Chondrocyte (in vitro differentiated cells): ENCODE results near the gene C15orf62. TPM values are rescaled to one million over a fixed set of nuclear protein-coding genes. Genes with fewer than 3 reads are reported as not detected.

Experiments used
- DNase-seq: peaks from one replicate; pipeline ENCODE4 v3.0.0; 2021; ENCODE audit warnings: mixed read lengths, low spot score
- H3K27ac Mint-ChIP-seq: one replicate; pipeline ENCODE4 v1.8.0; 2021; ENCODE audit warnings: mild to moderate bottlenecking, moderate library complexity, mixed read lengths; ENCODE audit not compliant: unreplicated experiment
- H3K27me3 Mint-ChIP-seq: 2 replicates; pipeline ENCODE4 v1.8.0; 2021; ENCODE audit warnings: low read depth, mixed read lengths
- H3K36me3 Mint-ChIP-seq: 2 replicates; pipeline ENCODE4 v1.8.0; 2021; ENCODE audit warnings: low read depth, mixed read lengths
- H3K4me1 Mint-ChIP-seq: 2 replicates; pipeline ENCODE4 v1.8.0; 2021; ENCODE audit warnings: low read depth, mild to moderate bottlenecking, mixed read lengths
- H3K4me3 Mint-ChIP-seq: one replicate; pipeline ENCODE4 v1.8.0; 2021; ENCODE audit warnings: mild to moderate bottlenecking, moderate library complexity, mixed read lengths; ENCODE audit not compliant: unreplicated experiment
- H3K9me3 Mint-ChIP-seq: 2 replicates; pipeline ENCODE4 v1.8.0; 2021; ENCODE audit warnings: low read depth, mixed read lengths
- total RNA-seq: library from RNA; stranded (reverse); gene quantifications from 3 replicates; pipeline ENCODE4 v1.2.1, GENCODE V29; 2021
- TF ChIP-seq, protein P1 (sequence below): fragments of 200-600 bp; sonication (generic); IDR thresholded peaks from 2 replicates; pipeline ENCODE4 v1.5.0; 2021; ENCODE audit warnings: antibody characterized with exemption, mild to moderate bottlenecking, moderate library complexity

Gene C15orf62
- total RNA-seq, 1 donor from 2014 or later, result 0.12 TPM

DNA sequence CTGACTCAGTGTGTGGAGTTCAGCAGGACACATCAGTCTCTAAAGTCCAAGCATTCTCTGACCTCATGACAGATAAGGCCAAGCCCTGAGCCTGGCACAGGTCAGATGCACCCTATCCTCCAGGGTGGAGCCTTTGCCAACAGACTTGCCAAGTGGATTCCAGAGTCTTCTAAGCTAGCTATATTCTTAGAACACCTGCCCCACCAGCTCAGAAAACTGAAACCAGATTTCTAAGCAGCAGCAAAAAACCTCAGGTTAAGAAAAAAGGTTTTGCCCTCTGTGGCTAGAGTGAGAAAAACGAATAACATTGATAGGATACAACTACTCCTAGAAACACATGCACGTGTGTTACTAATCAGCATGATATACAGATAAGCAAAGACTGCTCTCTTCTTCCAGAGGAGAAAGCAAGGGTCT, 26.3 kb upstream of the C15orf62 start:
- Mint-ChIP-seq H3K36me3 (peaks cover 16% of the 10 kb centered on the region), H3K4me3 (no peak overlapping the region), H3K27ac (peak overlapping the region; percentile 45), H3K9me3 (no peaks in the 10 kb centered on the region), H3K27me3 (no peaks in the 10 kb centered on the region), H3K4me1 (peaks cover 7% of the 10 kb centered on the region)
- TF ChIP-seq, protein P1, sequence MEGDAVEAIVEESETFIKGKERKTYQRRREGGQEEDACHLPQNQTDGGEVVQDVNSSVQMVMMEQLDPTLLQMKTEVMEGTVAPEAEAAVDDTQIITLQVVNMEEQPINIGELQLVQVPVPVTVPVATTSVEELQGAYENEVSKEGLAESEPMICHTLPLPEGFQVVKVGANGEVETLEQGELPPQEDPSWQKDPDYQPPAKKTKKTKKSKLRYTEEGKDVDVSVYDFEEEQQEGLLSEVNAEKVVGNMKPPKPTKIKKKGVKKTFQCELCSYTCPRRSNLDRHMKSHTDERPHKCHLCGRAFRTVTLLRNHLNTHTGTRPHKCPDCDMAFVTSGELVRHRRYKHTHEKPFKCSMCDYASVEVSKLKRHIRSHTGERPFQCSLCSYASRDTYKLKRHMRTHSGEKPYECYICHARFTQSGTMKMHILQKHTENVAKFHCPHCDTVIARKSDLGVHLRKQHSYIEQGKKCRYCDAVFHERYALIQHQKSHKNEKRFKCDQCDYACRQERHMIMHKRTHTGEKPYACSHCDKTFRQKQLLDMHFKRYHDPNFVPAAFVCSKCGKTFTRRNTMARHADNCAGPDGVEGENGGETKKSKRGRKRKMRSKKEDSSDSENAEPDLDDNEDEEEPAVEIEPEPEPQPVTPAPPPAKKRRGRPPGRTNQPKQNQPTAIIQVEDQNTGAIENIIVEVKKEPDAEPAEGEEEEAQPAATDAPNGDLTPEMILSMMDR, result no peak
- no peak for DNase-seq

DNA sequence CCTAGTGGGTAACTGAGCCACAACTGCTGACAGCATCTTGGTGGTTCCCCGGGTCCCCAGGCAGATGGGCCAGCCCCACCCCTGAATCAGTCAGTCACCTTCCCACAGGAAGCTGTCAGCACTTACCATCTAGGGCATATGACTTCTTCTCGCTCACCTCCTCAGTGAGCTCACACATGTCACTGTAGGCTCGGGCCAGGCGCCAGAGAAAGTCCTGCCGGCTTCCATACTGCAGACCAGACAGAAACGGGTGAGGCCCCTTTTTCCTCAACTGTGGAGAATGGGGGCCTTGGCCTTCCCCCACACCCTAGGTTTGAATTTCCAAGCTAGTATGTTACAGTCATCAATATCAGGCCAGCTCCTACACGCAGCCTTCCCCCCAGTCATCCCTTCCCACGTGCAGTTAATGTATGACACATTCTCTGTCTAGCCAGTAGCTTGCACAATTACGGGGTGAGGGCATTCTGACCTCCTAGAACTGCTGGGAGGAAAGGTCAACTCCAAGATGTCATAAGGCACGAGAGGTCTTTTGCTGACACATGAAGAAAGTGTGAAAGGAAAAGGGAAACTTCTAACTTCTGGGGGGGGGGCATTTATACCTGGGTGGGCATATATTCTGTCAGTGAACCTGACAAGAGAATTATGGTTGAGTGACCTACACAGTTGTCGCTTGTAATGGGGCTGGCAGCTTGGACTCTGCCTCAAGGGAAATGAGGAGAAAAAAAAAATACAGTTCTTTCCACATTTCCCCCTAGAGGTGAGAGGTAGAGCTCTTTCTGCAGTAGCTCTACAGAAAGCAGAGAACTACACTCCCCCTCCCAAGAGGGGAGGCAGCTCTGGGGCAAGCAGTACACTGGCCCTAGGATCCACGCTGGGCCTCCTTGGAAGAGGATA, 25.6 kb upstream of the C15orf62 start:
- H3K36me3 Mint-ChIP-seq, result peaks cover 16% of the 10 kb centered on the region
- H3K4me3 Mint-ChIP-seq, result no peak overlapping the region
- peaks cover 7% of the 10 kb centered on the region for H3K4me1 Mint-ChIP-seq
- H3K27me3 Mint-ChIP-seq, result no peaks in the 10 kb centered on the region
- peak overlapping the region; percentile 45 for H3K27ac Mint-ChIP-seq
- H3K9me3 Mint-ChIP-seq, result no peaks in the 10 kb centered on the region
- no peak for DNase-seq
- TF ChIP-seq, protein P1, result no peak

DNA sequence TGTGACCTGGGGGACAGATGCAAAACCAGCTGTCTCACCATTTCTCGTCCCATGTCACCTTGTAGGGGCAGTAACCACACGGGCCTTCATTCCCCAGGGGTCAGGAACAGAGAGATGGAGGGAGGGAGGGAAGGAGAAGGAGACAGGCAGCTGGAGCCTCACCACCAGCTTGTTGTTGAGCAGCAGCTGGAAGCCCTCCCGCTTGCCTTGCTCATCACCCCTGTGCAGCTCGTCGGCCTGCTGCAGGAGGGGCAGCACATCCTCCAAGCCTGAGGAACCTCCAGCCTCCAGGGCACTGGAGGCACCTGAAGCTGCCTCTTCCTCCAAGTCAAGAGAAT, 25.0 kb upstream of the C15orf62 start:
- H3K4me1 Mint-ChIP-seq, result peaks cover 7% of the 10 kb centered on the region
- no peak overlapping the region for H3K27ac Mint-ChIP-seq
- TF ChIP-seq, protein P1, result no peak
- H3K27me3 Mint-ChIP-seq, result no peaks in the 10 kb centered on the region
- no peaks in the 10 kb centered on the region for H3K9me3 Mint-ChIP-seq
- no peak overlapping the region for H3K4me3 Mint-ChIP-seq
- no peak for DNase-seq
- H3K36me3 Mint-ChIP-seq, result peaks cover 15% of the 10 kb centered on the region

DNA sequence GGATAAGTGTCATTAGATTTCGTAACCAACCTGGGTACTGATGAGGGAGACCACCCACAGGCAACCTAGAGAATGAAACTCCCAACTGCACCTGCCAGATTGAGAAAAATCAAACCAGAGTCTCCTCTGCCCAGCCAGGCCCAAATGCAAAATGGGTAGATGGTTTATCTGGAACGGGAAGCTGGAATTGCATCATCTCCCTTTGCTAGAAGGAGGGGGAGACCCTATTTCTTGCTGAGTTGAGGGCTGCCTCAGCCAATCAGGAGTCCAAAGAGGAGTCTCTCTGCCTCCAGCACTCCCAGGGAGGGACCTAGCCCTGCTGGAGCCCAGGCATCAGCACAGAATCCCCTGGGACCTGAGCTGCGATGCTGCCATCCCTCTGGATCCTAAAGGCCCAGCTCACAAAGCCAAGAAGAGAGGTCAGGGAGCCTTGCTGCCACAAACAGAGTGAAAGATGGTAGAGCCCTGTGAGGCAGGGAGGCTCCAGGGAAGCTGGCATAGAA, 22.8 kb upstream of the C15orf62 start:
- no peaks in the 10 kb centered on the region for H3K9me3 Mint-ChIP-seq
- no peaks in the 10 kb centered on the region for H3K27me3 Mint-ChIP-seq
- no peak overlapping the region for H3K4me3 Mint-ChIP-seq
- H3K36me3 Mint-ChIP-seq, result peaks cover 15% of the 10 kb centered on the region
- TF ChIP-seq, protein P1, result no peak
- H3K27ac Mint-ChIP-seq, result peak overlapping the region; percentile 45
- no peak for DNase-seq
- peaks cover 7% of the 10 kb centered on the region for H3K4me1 Mint-ChIP-seq

DNA sequence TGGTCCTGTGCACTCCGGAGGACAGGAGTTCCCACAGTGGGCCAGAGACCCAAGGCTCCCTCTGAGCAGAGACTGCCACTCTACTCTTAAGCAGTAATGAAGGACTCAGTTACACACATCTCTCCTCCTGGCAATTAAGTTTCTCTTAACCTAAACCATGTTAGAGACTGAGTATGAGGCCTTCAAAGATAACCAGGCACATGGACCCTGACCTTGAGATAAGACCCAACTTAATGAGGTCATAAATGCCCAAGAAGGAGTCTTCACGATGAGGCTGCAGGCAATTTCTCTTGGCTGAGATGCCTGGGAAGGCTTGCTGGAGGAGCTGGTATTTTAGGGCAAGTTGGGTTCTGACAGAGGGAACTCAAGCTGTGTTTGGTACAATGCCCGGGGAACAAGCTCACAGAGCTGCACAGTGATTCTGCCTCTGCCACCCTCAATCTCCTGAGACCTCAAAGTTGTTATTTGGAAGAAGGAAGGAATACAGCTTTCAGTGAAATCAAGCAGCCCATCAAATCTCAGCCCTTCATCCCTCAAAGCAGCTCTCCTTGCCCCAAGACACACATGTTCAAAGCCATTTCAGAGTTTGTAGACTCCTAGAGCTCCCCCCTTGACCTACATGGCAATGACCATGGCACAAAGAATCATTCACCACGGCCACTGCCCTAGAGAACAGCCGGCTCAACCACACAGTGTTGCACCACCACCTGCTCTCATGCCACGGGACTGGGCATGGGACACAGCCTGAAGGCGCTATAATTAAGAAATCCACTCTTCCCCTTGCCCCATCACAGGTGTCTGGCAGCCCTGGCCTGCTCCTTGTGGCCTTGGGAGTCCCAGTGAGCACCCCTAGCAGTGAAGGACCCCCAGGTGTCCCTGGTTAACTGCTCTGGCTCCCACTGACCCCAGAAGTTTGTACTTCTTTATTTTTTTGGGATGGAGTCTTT, 21.8 kb upstream of the C15orf62 start:
- H3K27me3 Mint-ChIP-seq, result no peaks in the 10 kb centered on the region
- no peak overlapping the region for H3K27ac Mint-ChIP-seq
- H3K36me3 Mint-ChIP-seq, result peaks cover 13% of the 10 kb centered on the region
- no peaks in the 10 kb centered on the region for H3K9me3 Mint-ChIP-seq
- peaks cover 12% of the 10 kb centered on the region for H3K4me1 Mint-ChIP-seq
- H3K4me3 Mint-ChIP-seq, result no peak overlapping the region
- TF ChIP-seq, protein P1, result no peak
- DNase-seq, result no peak
